Heart left ventricle (tissue), 13 donors: ENCODE data around the gene GINM1.

ENCODE experiments used
- CTCF ChIP-seq, 12 donors: fragments of 200-600 bp; sonication (generic) in 4 of 12; IDR thresholded peaks; one replicate each; pipeline versions ENCODE4 v1.5.0 to v1.8.0; 2018 to 2022; ENCODE audit warnings: antibody characterized with exemption in 12 of 12, mild to moderate bottlenecking in 5 of 12
- POLR2A ChIP-seq, 2 donors: fragments of 450-650 bp; IDR thresholded peaks; one replicate each; pipeline ENCODE4 v1.6.1; 2017; ENCODE audit warnings: antibody characterized with exemption in 2 of 2, mild to moderate bottlenecking in 2 of 2, moderate library complexity in 2 of 2
- donor health status: ischemic (EF 13 %, LVEDD 7.1; RV severe dilation, severe dysfunction).
- donor health status: DM: no; HTN: yes; CAD: no.
- donor health status: DM: no; HTN: no; CAD: no.
- donor health status: ischemic (EF 25% LVEDD 6.9; RV normal size, moderate dysfunction).
- donor health status: ischemic (EF 25% LVEDD 5.7; RV mildly dilated, moderate dysfunction).
- donor health status: ischemic (EF 35%, LVEDD 5.7; RV mildly dilated, moderate dysfunction).
- donor health status: nonischemic (EF 11% LVEDD 7.7; RV severe dilation, severe dysfunction).
- donor health status: DM: yes; HTN: yes; CAD: no.
- donor health status: PGD.
- donor health status: ischemic (EF 29% LVEDD 5.4; RV normal size, mild dysfunction).
- donor health status: nonischemic (EF 23%, LVEDD 6.1; RV moderate dilation, normal function).

DNA sequence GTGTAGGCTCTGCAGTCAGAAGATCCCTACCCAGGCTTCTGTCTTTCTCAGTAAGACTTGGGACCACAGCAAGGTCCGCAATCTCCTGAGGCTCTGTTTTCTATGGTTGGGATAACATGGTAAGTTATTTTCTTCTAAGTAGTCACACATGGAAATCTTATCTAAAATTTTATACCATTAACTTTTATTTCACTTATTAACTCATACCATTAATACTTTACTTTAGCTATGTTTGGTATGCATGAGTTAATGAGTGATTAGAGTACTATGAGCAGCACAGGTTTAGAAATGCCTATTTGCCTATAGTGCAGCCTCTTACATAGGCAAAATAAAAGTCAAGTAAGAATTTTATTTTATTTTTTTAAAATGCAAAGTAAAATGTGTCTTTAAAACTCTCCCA is 27.2 kb downstream of the GINM1 start:
- TF ChIP-seq POLR2A (IDR thresholded peaks at IDR 0.05) = no peak
- no peak for TF ChIP-seq CTCF (IDR thresholded peaks at IDR 0.05)
